ENCODE data around the gene ATP1A1.

The ATP1A1 gene

DNA sequence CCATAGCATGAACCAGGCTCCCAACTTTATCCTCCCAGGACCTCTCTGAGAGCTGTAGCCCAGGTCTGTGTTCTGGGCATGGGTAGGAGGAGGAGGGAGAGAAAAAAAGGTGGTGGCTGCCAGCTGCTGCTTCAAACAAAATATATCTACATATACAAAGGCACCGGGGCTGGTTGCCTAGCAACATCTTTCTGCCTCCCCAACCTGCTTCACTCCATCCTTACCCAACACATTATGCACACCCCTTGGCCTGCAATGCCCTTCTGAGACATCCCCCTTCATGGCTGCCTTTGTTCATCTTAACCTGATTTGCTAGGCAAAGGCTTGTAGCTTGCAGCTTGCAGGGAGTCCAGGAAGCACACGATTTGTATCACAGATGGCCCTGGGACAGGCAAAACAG lies 27.2 kb upstream of the ATP1A1 start:
- peak; percentile 9 for DNase-seq

- DNase-seq = no peak
Measured at GRCh38 chr1:116346943-116347673, 25.9 kb upstream of the ATP1A1 start.

DNA sequence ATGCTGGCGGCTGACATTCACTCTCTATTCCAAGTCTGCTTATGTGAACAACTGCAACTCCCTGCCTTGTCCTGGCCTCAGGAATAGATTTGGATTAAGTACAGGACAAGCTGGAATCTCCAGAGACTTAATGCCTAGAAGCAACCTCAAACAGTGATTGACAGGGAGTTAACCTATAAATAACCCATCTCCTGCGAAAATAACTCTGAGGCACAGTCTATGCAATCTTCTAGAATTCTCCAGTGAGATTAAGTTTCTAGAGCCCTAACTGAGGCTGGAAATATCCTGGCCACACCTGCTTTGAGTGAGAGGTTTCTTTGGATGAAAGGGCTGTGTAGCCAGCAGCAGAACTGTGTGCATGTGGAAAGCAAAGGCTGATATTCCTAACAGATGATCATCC lies 25.3 kb upstream of the ATP1A1 start:
- no peak for DNase-seq

GRCh38 chr1:116350097-116350645 lies 22.9 kb upstream of the ATP1A1 start:
- no peak for DNase-seq

GRCh38 chr1:116351914-116352313 lies 21.1 kb upstream of the ATP1A1 start:
- no peak for DNase-seq

DNA sequence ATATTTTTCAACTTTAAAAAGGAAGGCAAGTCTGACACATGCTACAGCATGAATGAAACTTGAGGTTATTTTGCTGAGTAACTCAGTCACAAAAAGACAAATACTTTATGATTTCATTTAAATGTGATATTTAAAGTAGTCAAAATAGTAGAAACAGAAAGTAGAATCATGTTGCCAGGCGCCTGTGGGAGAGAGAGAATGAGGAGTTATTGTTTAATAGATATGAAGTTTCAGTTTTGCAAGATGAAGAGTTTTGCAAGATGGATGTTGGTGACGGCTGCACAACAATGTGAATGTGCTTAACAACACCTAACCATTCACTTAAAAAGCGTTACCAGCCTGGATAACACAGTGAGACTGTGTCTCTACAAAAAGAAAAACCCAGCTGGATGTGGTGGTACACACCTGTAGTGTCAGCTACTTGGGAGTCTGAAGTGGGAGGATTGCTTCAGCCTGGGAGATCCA lies 20.7 kb upstream of the ATP1A1 start:
- DNase-seq = peak; percentile 13

DNA sequence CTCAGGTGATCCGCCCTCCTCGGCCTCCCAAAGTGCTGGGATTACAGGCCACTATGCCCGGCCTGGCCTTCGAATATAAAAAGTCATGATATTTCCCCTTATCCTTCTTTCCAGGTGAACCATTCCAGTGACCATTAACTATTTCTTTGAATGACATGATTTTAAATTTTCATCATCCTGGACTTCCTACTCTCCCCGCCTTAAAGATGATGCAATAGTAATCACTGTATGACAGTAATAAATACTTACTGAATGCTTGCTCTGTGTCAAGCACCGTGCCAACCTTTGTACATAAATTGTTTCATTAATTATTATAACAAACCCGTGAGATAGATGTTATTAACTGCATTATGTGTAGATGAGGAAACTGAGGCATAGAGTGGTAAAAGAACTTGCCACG lies 19.9 kb upstream of the ATP1A1 start:
- DNase-seq = no peak

DNA sequence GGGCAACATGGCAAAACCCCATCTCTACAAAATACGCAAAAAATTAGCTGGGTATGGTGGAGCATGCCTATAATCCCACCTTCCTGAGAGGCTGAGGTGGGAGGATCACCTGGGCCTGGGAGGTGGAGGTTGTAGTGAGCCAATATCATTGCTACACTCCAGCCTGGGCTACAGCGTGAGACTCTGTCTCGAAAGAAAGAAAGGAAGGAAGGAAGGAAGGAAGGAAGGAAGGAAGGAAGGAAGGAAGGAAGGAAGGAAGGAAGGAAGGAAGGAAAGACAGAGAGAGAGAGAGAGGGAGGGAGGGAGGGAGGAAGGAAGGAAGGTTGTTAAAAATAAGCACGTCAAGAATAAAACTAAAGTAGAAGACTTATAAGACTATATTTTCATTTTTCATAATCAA lies 17.0 kb upstream of the ATP1A1 start:
- no peak for DNase-seq

GRCh38 chr1:116356673-116357072 lies 16.4 kb upstream of the ATP1A1 start:
- DNase-seq = no peak

DNA sequence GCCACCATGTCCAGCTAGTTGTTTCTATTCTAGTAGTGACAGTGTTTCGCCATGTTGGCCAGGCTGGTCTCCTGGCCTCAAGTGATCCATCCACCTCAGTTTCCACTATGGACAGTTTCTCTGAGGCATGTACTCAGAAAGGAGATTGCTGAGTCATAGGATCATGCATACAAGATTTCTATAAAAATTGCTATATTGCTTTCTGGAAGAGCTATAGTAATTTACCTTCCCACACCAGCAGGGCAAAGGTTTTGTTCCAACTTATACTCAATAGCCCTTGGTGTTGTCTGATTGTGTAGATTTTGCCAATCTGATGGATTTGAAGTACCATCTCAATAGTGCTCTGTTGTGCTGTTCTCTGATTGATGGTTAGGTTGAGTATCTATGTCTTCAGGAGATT lies 15.6 kb upstream of the ATP1A1 start:
- DNase-seq = no peak

DNA sequence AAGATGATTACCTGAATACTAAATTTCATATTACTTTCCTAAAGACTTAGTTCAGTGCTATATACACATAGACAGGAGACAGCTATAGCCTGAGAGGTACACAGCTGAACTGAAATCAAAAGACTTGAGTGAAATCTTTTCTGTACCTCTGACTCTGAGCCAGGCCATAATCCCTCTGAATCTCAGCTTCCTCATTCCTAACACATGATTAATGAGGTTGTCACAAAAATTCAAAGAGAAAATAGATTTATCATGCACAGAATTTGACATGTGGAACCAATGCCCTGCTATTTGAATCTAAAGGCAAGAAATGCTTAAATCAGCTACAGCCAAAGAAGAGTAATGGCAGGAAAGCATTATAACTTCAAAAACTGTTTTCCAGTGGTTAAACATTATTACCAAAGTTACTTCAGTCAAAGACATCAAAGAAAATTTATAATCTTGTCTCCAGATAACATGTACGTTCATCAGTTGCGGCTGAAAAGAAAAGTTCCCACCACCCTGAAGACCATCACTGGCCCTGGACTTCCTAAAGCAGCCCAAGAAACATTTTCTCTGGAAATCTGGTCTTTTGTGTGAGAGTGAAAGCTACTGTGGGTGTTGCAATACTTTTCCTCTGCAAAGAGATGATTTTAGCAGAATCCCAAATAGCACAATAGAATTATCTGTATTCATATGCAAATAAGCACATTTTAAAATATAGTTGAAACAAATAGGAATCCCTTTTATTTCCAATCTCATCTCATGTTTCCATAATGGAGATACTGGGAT lies 13.8 kb upstream of the ATP1A1 start:
- no peak for DNase-seq

- DNase-seq = no peak
Measured at GRCh38 chr1:116359871-116360270, 13.2 kb upstream of the ATP1A1 start.

DNA sequence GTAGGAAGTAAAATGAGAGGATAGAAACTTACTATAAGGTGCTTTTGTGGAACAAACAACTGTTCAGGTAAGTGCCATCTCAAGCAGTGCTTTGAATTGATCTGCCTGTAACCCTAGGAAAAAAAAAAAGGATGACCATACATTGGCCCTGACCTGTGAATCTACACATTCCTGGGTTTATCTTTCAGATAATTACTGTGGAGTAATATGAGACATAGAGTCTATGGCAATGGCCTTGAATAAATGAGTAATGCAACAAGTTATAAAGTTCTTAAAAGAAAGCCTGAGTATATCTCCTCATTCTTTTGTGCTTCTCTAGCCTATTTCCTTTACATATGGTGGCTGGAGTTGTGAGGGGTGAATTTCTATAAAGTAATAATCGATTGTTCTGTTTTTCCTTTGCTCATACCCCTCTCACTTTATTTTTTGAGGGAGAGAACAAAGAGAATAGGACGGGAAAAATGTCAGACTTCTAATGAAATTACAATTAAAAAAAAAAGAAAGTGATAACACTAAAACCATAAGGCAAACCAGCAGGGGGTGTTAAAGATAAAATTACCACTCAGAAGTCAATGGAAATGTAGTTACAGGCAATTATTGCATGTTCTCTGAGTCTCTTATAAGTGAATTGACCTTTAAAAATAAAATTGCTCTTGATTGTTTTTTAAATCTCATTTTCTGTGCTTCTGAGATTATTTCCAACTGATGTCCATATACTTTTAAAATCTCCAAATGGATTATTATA lies 12.4 kb upstream of the ATP1A1 start:
- no peak for DNase-seq

DNA sequence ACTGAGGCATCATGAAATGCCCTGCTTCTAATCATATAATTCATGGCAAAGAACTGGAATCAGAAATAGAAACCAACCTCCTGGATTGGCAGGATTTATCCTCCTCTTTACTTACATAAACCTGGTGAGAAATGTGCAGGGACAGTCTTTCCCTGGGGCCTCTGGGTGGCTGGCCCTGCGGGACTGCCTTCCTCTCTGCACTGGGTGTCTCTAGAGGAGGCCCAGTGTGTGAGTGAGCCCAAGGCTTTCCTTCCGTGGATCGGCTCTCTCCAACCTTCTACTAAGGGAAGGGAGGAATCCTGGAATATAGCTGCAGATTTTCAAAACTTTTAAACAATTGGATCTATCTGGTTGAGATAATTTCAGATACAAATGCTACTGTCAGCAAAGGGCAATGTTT lies 11.4 kb upstream of the ATP1A1 start:
- DNase-seq = no peak

- no peak for DNase-seq
Measured at GRCh38 chr1:116362050-116362449, 11.0 kb upstream of the ATP1A1 start.

DNA sequence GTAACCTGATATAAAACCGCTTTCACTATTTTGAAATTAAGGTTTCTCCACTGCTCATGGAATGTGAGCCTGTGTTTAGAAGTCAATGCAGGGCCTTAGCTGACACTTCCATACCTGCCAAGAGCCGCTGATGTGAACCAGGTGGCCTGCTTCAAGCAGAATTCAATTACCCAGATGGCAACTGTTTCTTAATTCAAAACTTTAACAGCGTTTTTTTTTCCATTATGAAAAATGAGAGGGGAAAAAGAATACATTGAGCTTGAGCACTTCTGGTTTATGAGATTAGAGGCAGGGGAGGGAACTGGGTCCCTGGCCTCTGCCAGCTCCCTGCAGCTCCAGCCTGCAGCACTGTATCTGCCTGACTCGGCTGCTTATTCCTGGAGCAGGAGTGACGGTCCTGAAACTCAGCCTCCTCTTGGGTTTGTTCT lies 7.7 kb upstream of the ATP1A1 start:
- no peak for DNase-seq

DNA sequence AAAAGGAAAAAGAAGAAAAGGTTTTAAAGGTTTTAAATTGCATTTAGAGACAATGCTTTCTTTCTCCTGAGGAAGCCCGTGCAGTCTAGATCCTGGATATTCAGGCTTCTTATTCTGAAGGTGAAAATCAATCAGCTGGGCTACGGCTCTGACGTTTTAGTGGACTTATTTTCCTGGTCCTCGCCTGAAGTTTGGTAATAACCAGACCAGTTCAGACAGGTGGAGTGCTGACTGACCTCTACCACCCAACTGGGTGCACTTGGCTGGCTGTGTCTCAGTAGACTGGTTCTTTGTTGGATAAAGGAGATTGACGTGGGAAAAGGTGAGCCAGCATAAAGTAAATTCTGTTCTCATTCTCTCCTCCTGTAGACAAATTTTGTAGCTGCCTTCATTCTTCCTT lies 7.2 kb upstream of the ATP1A1 start:
- no peak for DNase-seq

- no peak for DNase-seq
Measured at GRCh38 chr1:116367256-116367945, 5.6 kb upstream of the ATP1A1 start.

- no peak for DNase-seq
Measured at GRCh38 chr1:116368241-116368640, 4.8 kb upstream of the ATP1A1 start.

DNA sequence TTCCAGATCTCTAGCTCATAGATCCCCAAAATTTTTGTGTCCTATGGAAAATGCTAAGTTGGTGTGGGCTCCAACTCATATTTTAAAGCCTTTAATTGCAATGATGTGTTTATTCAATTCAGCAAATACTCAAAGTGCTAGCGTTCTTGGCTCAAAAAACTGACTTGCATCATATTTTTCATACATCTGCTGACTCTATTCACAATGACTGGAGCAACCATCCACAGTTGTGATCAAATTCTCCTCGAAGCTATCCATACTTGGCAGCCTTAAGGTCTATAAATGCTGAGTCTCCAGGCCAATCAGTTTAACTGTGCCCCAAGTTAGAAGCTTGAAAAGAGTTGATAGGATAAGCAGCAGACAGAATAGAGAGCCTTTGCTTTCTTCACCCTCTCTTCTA lies 2.9 kb upstream of the ATP1A1 start:
- DNase-seq = no peak

GRCh38 chr1:116371752-116372151 lies 1.3 kb upstream of the ATP1A1 start:
- no peak for DNase-seq

GRCh38 chr1:116372191-116372590 lies 853 bp upstream of the ATP1A1 start:
- no peak for DNase-seq

All from stimulated activated CD4-positive, alpha-beta T cell treated with anti-CD3 and anti-CD28 coated beads, Interleukin-1b, Interleukin-23, amount 100 ng/mL, for 48 hours (primary cell).